Kidney (tissue), 14 donors: ENCODE data around the gene CLTB. TPM values are rescaled to one million over a fixed set of nuclear protein-coding genes. Genes with fewer than 3 reads are reported as not detected.

Experiments
- DNase-seq, 5 donors: peaks; one replicate each; pipeline ENCODE4 v3.0.0-alpha.2; 2013 to 2020
- FAIRE-seq: peaks from 2 replicates; lab custom pipeline; 2012; peaks lifted over from hg19 to GRCh38; lab: Jason Lieb, UNC
- H3K27ac ChIP-seq, 2 donors: one replicate each; pipeline ENCODE4 v1.7.0; 2013; ENCODE audit warnings: low read depth in 2 of 2, low read length in 2 of 2, inconsistent platforms in 1 of 2
- H3K27me3 ChIP-seq: one replicate; pipeline ENCODE4 v1.7.1; 2013; ENCODE audit warnings: low read length, inconsistent platforms; ENCODE audit not compliant: control insufficient read depth, insufficient read depth
- H3K36me3 ChIP-seq, 3 donors: one replicate each; pipeline versions ENCODE4 v1.7.0 to v1.7.1; 2013; ENCODE audit warnings: low read length in 3 of 3, control low read depth in 1 of 3, inconsistent platforms in 1 of 3; ENCODE audit not compliant: insufficient read depth in 3 of 3, control insufficient read depth in 2 of 3
- H3K4me1 ChIP-seq, 3 donors: one replicate each; pipeline versions ENCODE4 v1.7.0 to v1.7.1; 2013; ENCODE audit warnings: low read length in 3 of 3, inconsistent platforms in 1 of 3, low read depth in 1 of 3; ENCODE audit not compliant: control insufficient read depth in 2 of 3, insufficient read depth in 2 of 3
- H3K4me3 ChIP-seq, 3 donors: one replicate each; pipeline versions ENCODE4 v1.7.0 to v1.8.1; 2013; ENCODE audit warnings: low read length in 3 of 3, control low read depth in 1 of 3, inconsistent platforms in 1 of 3
- H3K9ac ChIP-seq, 3 donors: one replicate each; pipeline versions ENCODE4 v1.7.0 to v1.7.1; 2013; ENCODE audit warnings: low read length in 3 of 3, control low read depth in 1 of 3, inconsistent platforms in 1 of 3
- H3K9me3 ChIP-seq, 3 donors: one replicate each; pipeline versions ENCODE4 v1.7.0 to v1.7.1; 2013; ENCODE audit warnings: low read length in 3 of 3, control low read depth in 1 of 3, inconsistent platforms in 1 of 3; ENCODE audit not compliant: control insufficient read depth in 2 of 3, insufficient read depth in 1 of 3
- CTCF ChIP-seq: IDR thresholded peaks from 3 replicates; pipeline ENCODE4 v1.5.1; 2012; ENCODE audit warnings: mild to moderate bottlenecking, moderate library complexity, borderline replicate concordance; ENCODE audit not compliant: insufficient read depth; ENCODE audit errors: extremely low read depth
- intact Hi-C: fragments of 100-400 bp; cut with DNase I; formaldehyde crosslinking; loops from one replicate; pipeline ENCODE4 v1.11.1; 2022
- polyA plus RNA-seq: library from polyadenylated mRNA; stranded (reverse); fragments of 350-450 nt; fragmentation: Illumina TruSeq; extraction: RNeasy Lipid Tissue Mini Kit (QIAGEN cat#74804); gene quantifications from one replicate; pipeline ENCODE4 v1.2.3, GENCODE V29; 2014; ENCODE audit warnings: low read depth, low replicate concordance; ENCODE audit not compliant: insufficient read depth
- total RNA-seq: library from RNA; stranded (reverse); fragmentation: NEBNext Ultra II Directional; extraction: Animal tissue kit (Norgen Biotek cat#: 25700); gene quantifications from one replicate; pipeline ENCODE4 v1.2.1, GENCODE V29; 2021
- donor health status: control.
- donor health status: control.
- donor health status: control.
- donor health status: control.
- donor health status: control.
- donor health status: DM: yes; HTN: yes; CAD: no.
- donor health status: Normal renal cell carcinoma (clear cell type).

Gene CLTB
- total and polyA plus RNA-seq, 2 donors from 2014 or later = 76.3 to 151 TPM

- no peak for DNase-seq
- Histone ChIP-seq H3K9ac (no peak overlapping the region), H3K4me3 (no peak overlapping the region), H3K9me3 (no peaks in the 10 kb centered on the region), H3K27ac (no peak overlapping the region), H3K36me3 (no peaks in the 10 kb centered on the region), H3K27me3 (no peaks in the 10 kb centered on the region), H3K4me1 (peaks cover 0 to 9% (median 0%) of the 10 kb centered on the region in 3 donors)
- intact Hi-C loops = no loop called here
- TF ChIP-seq CTCF = no peak
- FAIRE-seq = no peak
Observed at GRCh38 chr5:176368726-176369125, 47.6 kb downstream of the CLTB start.

GRCh38 chr5:176366232-176366894, 50.0 kb downstream of the CLTB start:
- no peaks in the 10 kb centered on the region for H3K27me3 ChIP-seq
- peak overlapping the region in 2 of 3 donors; percentile 43 to 69 for H3K4me3 ChIP-seq
- no peak overlapping the region for H3K9ac ChIP-seq
- no peak for FAIRE-seq
- TF ChIP-seq CTCF = no peak
- no peaks in the 10 kb centered on the region for H3K36me3 ChIP-seq
- intact Hi-C loops = no loop called here
- peaks cover 0 to 12% (median 0%) of the 10 kb centered on the region in 3 donors for H3K4me1 ChIP-seq
- peak in 2 of 5 donors; percentile 13 to 82 for DNase-seq
- H3K27ac ChIP-seq = no peak overlapping the region
- H3K9me3 ChIP-seq = no peaks in the 10 kb centered on the region

GRCh38 chr5:176365351-176366231, 50.7 kb downstream of the CLTB start, which contains the start of gene ARL10:
ARL10 (plus strand) TSS chr5:176365487; CDS start chr5:176365564, 77 bp downstream.
- H3K9me3 ChIP-seq = no peaks in the 10 kb centered on the region
- peak within 1 kb of the TSS; percentile 50 to 91 (median 69) for H3K4me3 ChIP-seq
- intact Hi-C loops = no loop called here
- H3K9ac ChIP-seq = peak within 1 kb of the TSS; percentile 22 to 80 (median 68)
- H3K36me3 ChIP-seq = no peaks in the 10 kb centered on the region
- no peaks in the 10 kb centered on the region for H3K27me3 ChIP-seq
- H3K27ac ChIP-seq = no peak within 1 kb of the TSS
- no peak for FAIRE-seq
- peak; percentile 51 to 84 (median 61) for DNase-seq
- no peak for TF ChIP-seq CTCF
- peaks cover 0 to 12% (median 0%) of the 10 kb centered on the region in 3 donors for H3K4me1 ChIP-seq
